KBM-7 (cell line): Measurements from ENCODE around the gene ATP1B3.
"Not testable (repeated sequence)": the region's sequence is repeated elsewhere in the genome, so short reads cannot be mapped to it uniquely, and the experiment has no call there.

ENCODE experiments used
- DNase-seq: peaks from one replicate; pipeline ENCODE4 v3.0.0-alpha.2; 2015
- in situ Hi-C: fragments of 300-500 bp; cut with MboI; formaldehyde crosslinking; loops from 2 replicates; pipeline ENCODE4 v1.14.3; 2020; ENCODE audit warnings: low sequenced_read_pairs, low pct_unique_long_range_greater_than_20kb, mixed read lengths

The ATP1B3 gene

GRCh38 chr3:141894524-141895176 lies 18.2 kb downstream of the ATP1B3 start:
- in situ Hi-C loops: no loop called here
- DNase-seq: no peak

- no peak for DNase-seq
- in situ Hi-C loops: no loop called here
Observed at GRCh38 chr3:141895731-141896130, 19.3 kb downstream of the ATP1B3 start.

DNA sequence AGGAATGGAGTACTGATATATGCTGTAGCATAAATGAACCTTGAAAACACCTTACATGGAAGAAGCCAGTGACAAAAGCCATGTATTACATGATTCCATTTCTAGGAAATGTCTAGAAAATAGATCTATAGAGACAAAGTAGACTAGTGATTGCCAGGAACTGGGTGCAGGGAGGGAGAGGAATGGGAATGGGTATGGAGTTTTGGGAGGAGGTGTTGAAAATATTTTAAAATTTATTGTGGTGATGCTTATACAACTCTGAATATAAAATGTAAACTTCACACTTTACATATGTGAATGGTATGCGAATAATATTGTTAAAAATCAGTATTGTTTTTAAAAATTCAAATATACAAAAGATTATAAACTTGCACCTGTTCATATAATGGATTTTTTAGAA lies 22.5 kb downstream of the ATP1B3 start:
- no peak for DNase-seq
- in situ Hi-C loops: no loop called here

DNA sequence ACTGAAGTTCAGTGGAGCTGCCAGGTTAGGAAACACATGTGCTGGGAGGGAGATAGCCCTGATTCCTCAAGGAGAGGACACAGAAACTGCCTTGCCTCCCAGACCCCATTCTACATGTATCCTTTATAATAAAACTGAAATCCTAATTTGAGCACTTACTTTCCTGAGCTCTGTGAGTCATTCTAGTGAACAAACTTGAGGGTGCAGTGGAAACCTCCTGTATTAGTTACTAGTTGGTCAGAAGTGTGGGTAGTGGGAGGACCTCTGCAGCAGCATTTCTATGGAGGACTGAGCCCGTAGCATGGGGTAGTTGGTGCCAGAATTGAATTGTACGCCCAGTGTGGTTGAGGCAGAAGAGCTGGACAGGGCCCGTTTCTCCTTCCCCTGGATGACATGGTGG lies 23.9 kb downstream of the ATP1B3 start:
- no peak for DNase-seq
- in situ Hi-C loops: no loop called here

GRCh38 chr3:141901914-141902313 lies 25.5 kb downstream of the ATP1B3 start:
- no peak for DNase-seq
- in situ Hi-C loops: no loop called here

DNA sequence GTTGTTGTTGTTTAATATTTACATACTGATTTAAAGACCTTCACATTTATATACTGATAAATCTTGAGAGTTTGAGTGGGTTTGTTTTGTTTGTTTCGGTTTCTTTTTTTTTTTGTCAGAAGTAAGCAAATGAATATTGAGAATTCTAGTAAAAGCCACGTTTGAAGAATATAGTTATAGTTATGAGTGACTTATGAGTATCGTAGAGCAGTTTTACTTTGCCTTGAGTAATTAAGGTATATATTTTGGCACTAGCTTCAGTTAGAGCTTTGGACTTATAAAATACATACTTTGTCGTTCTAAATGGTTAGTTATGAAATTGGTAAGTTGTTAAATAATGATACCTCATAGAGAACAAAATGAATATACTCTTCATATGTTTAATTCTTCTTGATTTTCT lies 27.8 kb downstream of the ATP1B3 start:
- in situ Hi-C loops: no loop called here

DNA sequence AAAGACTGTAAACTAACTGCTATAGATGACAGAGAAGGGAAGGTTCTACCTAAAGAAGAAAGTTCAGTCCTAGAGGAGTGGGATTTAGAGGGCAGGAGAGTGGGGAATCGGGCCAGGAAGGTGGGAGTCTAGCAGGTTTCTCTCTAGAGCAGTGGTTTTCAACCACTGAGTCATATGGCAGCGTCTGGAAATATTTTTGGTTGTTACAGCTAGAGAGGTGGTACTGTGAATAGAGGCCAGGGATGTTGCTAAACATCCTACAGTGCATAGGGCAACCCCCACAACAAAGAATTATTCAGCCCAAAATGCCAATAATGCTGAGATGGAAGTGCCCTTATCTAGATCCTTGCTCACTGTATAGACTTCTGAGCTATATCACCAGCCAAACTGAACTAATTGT lies 28.7 kb downstream of the ATP1B3 start:
- no peak for DNase-seq
- in situ Hi-C loops: no loop called here

More for the DNA sequence above, 27.8 kb downstream of the ATP1B3 start:
- DNase-seq: no peak

DNA sequence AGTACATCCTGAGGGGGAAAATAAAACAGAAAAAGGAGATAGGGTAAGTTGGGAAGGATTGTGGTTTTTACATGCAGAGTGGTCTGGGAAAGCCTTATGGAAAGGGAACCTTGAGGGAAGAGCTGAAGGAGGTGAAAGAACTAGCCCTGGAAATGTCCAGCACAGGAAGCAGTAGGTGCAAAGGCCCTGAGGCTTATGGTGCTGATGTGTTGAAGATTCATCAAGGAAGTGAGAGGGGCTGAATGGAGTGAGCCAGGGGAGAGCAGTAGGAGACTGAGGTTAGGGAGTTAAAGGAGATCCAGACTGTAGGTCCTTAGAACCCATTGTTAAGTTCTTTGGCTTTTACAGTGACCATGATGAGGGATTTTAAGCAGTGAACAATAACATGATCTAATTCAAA lies 33.0 kb downstream of the ATP1B3 start:
- in situ Hi-C loops: no loop called here
- no peak for DNase-seq

- in situ Hi-C loops, DNase-seq: not testable (repeated sequence)
Observed at GRCh38 chr3:141909986-141910385, 33.5 kb downstream of the ATP1B3 start.

DNA sequence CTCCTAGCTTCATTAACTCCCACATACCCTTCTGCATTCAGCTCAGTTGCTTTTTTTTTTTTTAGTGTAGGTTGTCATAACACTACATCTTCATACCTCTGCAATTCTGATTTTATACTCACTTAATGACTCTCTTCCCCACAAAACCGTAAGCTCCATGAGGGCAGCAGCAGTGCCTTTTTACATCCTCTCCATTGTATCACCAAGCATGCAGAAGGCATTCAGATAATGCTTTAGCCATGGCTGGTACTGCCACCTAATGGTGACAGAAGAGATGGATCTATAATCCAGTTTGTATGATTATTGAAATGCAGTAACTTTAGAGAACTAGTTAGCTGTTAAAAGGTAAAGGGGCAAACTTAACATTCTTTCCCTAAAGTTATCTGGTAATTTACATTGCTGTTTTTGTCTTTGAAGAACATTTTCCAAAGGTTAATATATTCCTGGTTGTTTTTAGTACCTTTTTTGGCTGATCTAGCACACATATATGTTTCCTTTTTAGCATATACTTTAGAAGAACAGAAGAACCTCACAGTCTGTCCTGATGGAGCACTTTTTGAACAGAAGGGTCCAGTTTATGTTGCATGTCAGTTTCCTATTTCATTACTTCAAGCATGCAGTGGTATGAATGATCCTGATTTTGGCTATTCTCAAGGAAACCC lies 36.8 kb downstream of the ATP1B3 start:
- peak; percentile 75 for DNase-seq
- in situ Hi-C loops: no loop called here

- no peak for DNase-seq
- in situ Hi-C loops: no loop called here
Observed at GRCh38 chr3:141914311-141914710, 37.9 kb downstream of the ATP1B3 start.

DNA sequence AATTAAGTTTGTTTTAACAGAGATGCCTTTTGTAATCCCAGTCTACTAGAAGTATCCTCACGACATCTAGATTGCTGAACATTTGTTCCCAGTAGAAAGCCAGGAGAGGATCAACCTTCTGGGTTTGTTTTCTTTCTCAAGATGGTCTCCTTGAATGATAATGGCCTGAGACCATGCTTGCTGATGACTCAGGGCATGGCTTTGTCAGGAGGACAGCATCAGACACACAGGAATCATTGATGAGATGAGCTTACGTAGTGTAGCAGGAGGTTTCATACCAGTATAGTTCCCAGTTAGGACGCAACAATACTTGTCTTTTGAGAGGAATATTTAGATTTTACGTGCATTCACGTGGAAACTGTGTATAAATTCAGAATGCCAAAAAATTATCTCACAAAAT lies 38.6 kb downstream of the ATP1B3 start:
- DNase-seq: no peak
- in situ Hi-C loops: no loop called here

DNA sequence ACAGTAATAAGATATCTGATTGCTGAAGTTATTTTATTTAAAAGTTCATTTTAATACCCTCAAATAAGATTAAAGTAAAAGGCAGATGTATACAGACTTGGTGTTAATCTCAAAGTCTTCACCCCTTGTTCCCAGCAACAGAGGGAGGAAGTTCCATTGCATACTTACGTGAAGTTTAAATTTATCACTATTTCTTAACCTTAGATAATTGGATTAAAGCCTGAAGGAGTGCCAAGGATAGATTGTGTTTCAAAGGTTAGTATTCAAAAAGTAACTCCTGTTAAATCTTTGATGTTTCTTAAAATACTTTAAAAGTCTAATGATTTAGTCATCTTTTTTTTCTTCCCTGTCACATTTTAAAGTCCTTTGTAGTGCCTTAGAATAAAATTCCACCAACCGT lies 39.3 kb downstream of the ATP1B3 start:
- in situ Hi-C loops: no loop called here

DNA sequence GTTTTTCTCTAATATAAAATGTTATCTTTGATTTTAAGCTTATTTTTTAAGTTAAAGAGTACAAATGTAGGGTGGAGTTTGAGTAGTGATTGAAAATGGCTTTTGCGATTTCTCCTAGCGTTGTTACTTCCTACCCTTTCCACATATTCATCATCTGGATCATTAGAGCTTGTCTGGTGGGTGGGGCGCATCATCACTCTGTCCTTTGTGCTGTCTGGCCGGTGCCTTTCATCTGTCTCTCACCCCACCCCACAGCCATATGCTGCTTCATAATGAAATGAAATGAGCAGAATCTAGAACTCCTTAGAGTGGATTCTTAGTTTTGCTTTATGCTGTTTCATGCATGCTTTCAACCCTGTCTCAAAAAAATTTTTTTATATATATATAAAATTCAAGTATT lies 44.3 kb downstream of the ATP1B3 start:
- no peak for DNase-seq
- in situ Hi-C loops: no loop called here

More for the DNA sequence above, 39.3 kb downstream of the ATP1B3 start:
- DNase-seq: no peak

- in situ Hi-C loops: no loop called here
- no peak for DNase-seq
Observed at GRCh38 chr3:141921316-141921715, 44.9 kb downstream of the ATP1B3 start.

DNA sequence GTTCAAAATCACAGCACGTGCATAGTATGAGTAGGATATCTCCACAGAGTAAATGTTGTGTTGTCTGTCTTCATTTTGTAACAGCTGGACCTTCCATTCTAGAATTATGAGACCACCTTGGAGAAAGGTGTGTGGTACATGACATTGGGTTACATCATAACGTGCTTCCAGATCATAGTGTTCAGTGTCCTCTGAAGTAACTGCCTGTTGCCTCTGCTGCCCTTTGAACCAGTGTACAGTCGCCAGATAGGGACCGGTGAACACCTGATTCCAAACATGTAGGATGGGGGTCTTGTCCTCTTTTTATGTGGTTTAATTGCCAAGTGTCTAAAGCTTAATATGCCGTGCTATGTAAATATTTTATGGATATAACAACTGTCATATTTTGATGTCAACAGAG lies 49.2 kb downstream of the ATP1B3 start:
- in situ Hi-C loops, DNase-seq: not testable (repeated sequence)

DNA sequence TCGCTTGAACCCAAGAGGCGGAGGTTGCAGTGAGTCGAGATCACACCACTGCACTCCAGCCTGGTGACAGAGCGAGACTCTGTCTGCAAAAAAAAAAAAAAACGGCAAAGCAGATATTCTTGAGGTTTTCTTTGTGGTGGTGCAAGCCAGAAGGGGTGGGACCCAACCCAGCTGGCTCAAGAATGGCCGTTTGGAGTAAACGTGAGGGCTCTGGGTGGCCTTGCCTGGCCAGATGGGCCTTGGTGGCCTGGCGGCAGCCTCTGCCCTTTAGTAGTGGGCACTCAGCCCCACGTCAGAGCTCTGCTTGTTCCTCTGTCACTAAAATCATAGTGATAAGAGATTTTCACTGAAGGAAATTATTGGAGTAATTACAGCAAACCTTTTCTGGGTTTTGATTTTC lies 50.5 kb downstream of the ATP1B3 start:
- no peak for DNase-seq
- in situ Hi-C loops: no loop called here

DNA sequence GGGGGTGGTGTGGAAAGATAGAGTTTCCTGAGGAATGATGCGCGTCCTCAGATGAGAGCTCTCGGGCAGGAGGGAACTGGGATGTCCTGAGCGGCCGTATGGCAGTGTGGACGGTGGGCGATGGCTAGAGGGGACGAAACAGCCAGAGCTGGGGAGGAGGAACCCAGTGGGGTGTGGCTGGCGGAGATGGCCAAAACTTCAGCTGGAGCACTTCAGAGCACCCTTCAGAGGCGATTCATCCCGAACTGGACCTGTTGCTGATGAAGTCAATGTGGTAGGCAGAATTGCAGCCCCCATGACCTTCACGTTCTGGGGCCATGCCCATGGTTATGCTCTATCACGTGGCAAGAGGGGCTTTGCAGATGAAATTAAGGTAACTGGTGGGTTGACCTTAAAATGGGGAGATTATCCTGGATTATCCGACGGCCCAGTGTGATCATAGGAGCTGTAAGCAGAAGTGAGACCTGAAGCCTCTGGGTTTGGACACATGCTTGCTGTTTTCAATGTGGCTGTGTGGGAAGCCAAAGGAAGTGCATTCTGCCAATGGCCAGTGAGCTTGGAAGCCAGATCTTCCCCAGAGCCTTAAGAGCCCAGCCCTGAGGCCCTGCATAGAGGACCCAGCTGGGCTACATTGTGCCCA lies 52.3 kb downstream of the ATP1B3 start:
- in situ Hi-C loops: no loop called here
- no peak for DNase-seq

GRCh38 chr3:141929341-141929995 lies 53.0 kb downstream of the ATP1B3 start:
- in situ Hi-C loops: no loop called here
- no peak for DNase-seq

DNA sequence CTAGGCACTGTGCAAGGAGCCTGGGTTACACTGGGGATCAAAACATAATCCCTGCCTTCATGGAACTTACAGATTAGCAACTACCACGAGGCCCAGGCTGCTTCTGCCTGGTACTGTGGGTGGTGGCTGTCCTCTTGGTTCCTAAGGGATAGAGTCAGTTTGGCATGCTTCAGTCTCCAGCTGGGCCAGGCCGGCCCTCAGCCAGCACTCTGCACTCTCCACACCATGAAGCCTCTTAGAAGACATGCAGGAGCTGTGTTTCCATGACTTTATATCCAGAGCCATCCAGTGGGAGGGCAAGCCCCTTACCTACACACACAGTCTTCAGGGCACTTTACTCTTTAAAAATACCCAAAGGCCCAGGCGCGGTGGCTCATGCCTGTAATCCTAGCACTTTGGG lies 54.4 kb downstream of the ATP1B3 start:
- in situ Hi-C loops: no loop called here

More for the DNA sequence above, 54.4 kb downstream of the ATP1B3 start:
- no peak for DNase-seq
